ENCODE measurements around the gene SEMA4D. TPM values are rescaled to one million over a fixed set of nuclear protein-coding genes. Genes with fewer than 3 reads are reported as not detected.
"Not testable (repeated sequence)": the region's sequence is repeated elsewhere in the genome, so short reads cannot be mapped to it uniquely, and the experiment has no call there.

SEMA4D gene
- total and polyA plus RNA-seq, 5 experiments from 2014 or later = 154 to 573 (median 359) TPM

DNA sequence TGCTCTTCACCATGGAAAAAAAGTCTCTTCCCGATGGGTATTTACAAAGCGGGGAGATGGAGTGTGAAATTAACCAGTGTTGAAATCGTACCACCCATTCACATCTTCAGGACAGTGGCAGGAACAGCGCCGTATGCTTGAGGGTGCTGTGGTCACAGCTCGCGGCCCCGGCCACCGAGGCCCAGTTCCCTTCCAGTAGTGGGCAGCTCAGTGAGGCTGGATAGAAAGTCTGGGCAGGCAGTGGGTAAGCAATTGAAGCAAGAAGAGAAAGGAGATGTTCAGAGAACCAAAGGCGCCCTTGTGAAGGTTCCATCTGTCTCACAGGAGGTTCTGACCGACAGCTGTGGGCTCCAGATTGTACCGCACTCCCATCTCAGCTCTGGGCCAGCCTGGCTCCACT is 120.5 kb downstream of the SEMA4D start:
- no peak for ATAC-seq
- DNase-seq = peak in 1 of 10 donors; percentile 24
- Mint-ChIP-seq H3K36me3 (peaks cover 4 to 61% (median 28%) of the 10 kb centered on the region in 3 donors), H3K4me3 (no peak overlapping the region), H3K4me1 (peaks cover 37 to 80% (median 70%) of the 10 kb centered on the region in 4 donors), H3K27ac (peak overlapping the region in 7 of 10 donors; percentile 60 to 95 (median 73)), H3K27me3 (no peaks in the 10 kb centered on the region), H3K9me3 (no peaks in the 10 kb centered on the region)
- POLR2A ChIA-PET = interaction anchor here (0.7 to 2.0 kb wide), 2 partner anchors 8 to 367 kb away, joined by 4 to 6 read pairs; no protein-coding TSS in a partner anchor

DNA sequence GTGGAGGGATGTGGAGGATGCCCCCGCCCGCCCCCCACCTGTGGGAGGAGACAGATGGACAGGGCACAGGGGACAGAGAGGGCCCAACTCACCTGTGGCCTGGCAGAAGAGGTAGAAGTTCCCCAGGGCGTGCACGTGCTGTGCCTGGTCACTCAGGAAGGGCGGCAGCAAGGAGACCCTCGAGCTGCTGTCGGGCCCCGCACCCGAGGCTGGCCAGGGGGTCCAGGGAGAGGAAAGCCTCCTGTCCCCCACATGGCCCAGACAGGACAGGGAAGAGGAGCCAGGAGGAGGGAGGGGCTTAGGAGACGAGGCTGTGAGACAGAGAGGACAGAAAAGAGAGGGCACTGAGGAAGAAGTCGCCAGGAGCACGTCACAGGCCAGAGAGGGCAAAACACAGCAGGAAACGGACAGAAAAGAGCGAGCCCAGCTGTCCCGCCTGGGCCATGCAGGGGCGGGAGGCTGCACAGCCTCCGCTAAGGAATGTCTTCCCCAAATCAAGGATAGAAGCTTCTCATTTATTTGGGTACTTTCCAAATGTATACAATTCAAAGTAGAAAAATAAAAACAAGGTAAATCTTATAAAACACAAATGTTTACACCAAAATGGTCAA is 121.1 kb downstream of the SEMA4D start:
- no peak for ATAC-seq
- peak in 1 of 10 donors; percentile 52 for DNase-seq
- Mint-ChIP-seq H3K9me3 (no peaks in the 10 kb centered on the region), H3K4me3 (peak overlapping the region in 2 of 10 donors; percentile 24 to 54), H3K36me3 (peaks cover 4 to 55% (median 26%) of the 10 kb centered on the region in 3 donors), H3K4me1 (peaks cover 37 to 78% (median 65%) of the 10 kb centered on the region in 4 donors), H3K27me3 (no peaks in the 10 kb centered on the region), H3K27ac (peak overlapping the region in 9 of 10 donors; percentile 0 to 95 (median 69))
- POLR2A ChIA-PET = interaction anchor here (1.5 to 2.0 kb wide), 2 partner anchors 8 to 172 kb away, joined by 4 read pairs; no protein-coding TSS in a partner anchor

DNA sequence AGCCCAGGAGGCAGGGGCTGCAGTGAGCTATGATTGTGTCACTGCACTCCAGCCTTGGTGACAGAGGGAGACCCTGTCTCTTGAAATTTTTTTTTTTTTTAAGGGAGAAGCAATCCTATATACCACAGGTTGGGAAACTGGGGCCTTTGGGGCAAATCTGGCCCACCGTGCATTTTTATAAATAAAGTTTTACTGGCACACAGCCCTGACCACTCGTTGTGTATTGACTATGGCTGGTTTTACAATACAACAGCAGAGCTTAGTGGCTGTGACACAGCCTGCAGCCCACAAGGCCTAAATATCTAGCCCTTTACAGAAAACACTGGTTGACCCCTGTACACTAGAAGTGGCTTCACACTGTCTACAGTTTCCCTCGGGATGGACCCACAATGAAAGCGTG is 121.6 kb downstream of the SEMA4D start:
- H3K36me3 Mint-ChIP-seq = peaks cover 4 to 50% (median 24%) of the 10 kb centered on the region in 3 donors
- H3K9me3 Mint-ChIP-seq = no peaks in the 10 kb centered on the region
- peaks cover 33 to 73% (median 59%) of the 10 kb centered on the region in 4 donors for H3K4me1 Mint-ChIP-seq
- ATAC-seq (no peak), DNase-seq (peak in 1 of 10 donors; percentile 31)
- H3K4me3 Mint-ChIP-seq = peak overlapping the region in 1 of 10 donors; percentile 54
- POLR2A ChIA-PET = interaction anchor here (1.5 to 1.8 kb wide), 2 partner anchors 69 to 173 kb away, joined by 3 to 4 read pairs; no protein-coding TSS in a partner anchor
- peak overlapping the region in 8 of 10 donors; percentile 38 to 95 (median 80) for H3K27ac Mint-ChIP-seq
- H3K27me3 Mint-ChIP-seq = no peaks in the 10 kb centered on the region

DNA sequence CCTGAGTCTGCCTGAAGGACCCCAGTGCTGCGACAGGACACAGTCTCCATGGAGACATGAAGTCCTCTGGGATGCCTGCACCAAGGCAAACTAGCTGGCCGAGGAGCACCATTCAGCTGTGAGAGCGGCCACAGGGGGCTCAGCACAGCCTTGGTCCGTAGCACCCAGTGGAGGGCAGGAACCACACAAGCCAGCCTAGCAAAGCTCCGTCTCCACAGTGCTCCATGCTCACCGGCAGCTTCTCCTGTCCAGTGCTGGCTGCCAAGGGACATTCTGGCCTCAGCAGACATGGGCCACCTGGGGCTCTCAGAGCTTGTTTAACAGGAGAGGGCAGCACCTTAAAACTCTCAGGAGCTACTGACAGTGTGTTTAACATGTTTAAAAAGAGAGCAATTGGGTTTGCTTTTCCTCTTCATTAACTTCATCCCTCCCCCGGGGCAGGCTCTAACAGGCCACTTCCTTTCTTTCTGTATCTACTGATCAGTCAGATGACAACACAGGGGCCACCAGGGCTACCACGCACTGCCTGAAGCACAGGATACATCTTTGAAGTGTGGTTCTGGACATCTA is 122.6 kb downstream of the SEMA4D start:
- H3K4me3 Mint-ChIP-seq = peak overlapping the region in 4 of 10 donors; percentile 12 to 75 (median 24)
- H3K4me1 Mint-ChIP-seq = peaks cover 30 to 63% (median 54%) of the 10 kb centered on the region in 4 donors
- no peaks in the 10 kb centered on the region for H3K27me3 Mint-ChIP-seq
- peaks cover 4 to 39% (median 21%) of the 10 kb centered on the region in 3 donors for H3K36me3 Mint-ChIP-seq
- no peaks in the 10 kb centered on the region for H3K9me3 Mint-ChIP-seq
- POLR2A ChIA-PET = interaction anchor here (0.5 to 1.8 kb wide), 5 partner anchors 11 to 174 kb away, joined by 3 to 6 read pairs (median 4); no protein-coding TSS in a partner anchor
- DNase-seq (peak in 2 of 10 donors; percentile 29 to 60), ATAC-seq (peak in 1 of 2 donors; percentile 31)
- H3K27ac Mint-ChIP-seq = peak overlapping the region; percentile 69 to 95 (median 88)

DNA sequence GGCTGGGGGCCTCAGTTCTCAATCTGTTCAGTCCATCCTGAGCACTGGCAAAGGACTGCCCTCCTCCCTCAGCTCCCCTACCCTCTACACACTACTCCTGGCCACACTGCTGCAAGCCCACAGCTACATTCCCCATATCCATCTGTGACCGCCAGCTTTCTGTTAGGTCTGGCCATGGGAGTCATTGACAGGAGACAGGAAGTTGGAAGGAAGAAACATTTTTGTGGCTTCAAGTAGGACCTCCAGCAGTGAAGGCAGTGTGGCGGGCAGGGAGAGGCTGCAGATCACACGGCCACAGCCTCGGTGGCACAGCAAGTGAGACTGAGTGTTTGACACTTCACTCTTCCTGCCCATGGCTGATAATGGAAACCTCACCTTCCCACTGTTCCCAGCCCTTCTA is 123.7 kb downstream of the SEMA4D start:
- POLR2A ChIA-PET = interaction anchor here (1.3 to 1.8 kb wide), 2 partner anchors 10 to 71 kb away, joined by 3 to 6 read pairs; no protein-coding TSS in a partner anchor

DNA sequence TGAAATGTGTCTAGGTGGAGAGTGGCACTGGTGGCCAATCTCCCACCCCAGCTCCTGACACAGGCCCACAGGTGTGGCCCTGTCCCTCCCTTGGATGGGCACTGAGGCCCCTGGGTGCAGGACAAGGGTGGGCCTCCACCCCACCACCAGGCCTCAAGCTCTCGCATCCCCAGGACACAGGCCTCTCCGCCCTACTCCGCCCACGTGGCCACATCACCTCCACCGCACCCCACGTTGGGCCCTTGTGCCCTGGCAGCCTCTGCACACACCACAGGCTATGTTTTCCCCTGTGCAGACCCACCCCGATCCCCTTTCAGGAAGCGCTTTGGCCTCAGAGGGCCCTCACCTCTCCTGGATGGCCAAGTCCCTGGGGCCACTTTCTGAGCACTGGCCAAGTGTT is 124.9 kb downstream of the SEMA4D start:
- Mint-ChIP-seq H3K27me3 (no peaks in the 10 kb centered on the region), H3K4me1 (peaks cover 26 to 55% (median 47%) of the 10 kb centered on the region in 4 donors), H3K4me3 (peak overlapping the region in 4 of 10 donors; percentile 7 to 54 (median 18)), H3K27ac (peak overlapping the region; percentile 57 to 95 (median 82)), H3K36me3 (peaks cover 4 to 16% (median 8%) of the 10 kb centered on the region in 3 donors), H3K9me3 (peaks cover 0 to 1% (median 0%) of the 10 kb centered on the region in 9 donors)
- DNase-seq (no peak), ATAC-seq (peak; percentile 9 to 10)
- POLR2A ChIA-PET = interaction anchor here (0.7 to 1.4 kb wide), 6 partner anchors 9 to 160 kb away, joined by 3 to 4 read pairs (median 4); no protein-coding TSS in a partner anchor

More for the DNA sequence above, 123.7 kb downstream of the SEMA4D start:
- Mint-ChIP-seq H3K9me3 (no peaks in the 10 kb centered on the region), H3K27ac (peak overlapping the region; percentile 68 to 95 (median 80)), H3K27me3 (no peaks in the 10 kb centered on the region), H3K4me1 (peaks cover 26 to 52% (median 47%) of the 10 kb centered on the region in 4 donors), H3K36me3 (peaks cover 4 to 28% (median 17%) of the 10 kb centered on the region in 3 donors), H3K4me3 (peak overlapping the region in 2 of 10 donors; percentile 14 to 30)
- ATAC-seq (no peak), DNase-seq (peak in 1 of 10 donors; percentile 47)

DNA sequence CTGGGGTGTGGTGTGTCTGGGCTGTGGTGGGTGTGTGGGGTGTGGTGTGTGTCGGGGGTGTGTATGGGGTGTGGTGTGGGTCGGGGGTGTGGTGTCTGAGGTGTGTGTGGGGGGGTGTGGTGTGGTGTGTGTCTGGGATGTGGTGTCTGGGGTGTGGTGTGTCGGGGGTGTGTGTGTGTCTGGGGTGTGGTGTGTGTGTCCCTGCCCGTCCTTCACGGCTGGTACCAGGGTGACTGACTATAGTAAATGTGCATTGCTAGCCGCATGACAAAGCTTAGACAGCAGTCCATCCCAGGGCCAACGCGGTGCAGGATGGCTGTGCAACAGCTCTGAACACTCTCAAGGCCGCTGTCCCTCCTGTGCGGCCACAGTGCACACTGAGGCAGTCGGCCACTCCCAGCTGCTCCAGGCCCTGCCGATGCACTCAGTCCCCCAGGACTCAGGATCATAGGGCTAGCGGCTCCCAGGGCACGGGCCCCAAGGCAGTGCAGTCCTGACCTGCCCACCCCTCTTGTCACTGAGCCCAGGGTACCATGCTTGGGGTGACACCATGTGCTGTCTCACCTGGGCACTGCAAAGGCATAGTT is 125.6 kb downstream of the SEMA4D start:
- Mint-ChIP-seq H3K4me3 (peak overlapping the region in 2 of 10 donors; percentile 22 to 54), H3K27ac (peak overlapping the region; percentile 53 to 95 (median 80)), H3K9me3 (peaks cover 0 to 2% (median 0%) of the 10 kb centered on the region in 9 donors), H3K36me3 (peaks cover 3 to 10% (median 4%) of the 10 kb centered on the region in 3 donors), H3K27me3 (no peaks in the 10 kb centered on the region), H3K4me1 (peaks cover 26 to 55% (median 45%) of the 10 kb centered on the region in 4 donors)
- ATAC-seq (peak; percentile 66 to 69), DNase-seq (peak in 9 of 10 donors; percentile 19 to 83 (median 51))
- POLR2A ChIA-PET = interaction anchor here (0.6 to 1.4 kb wide), 6 partner anchors 12 to 184 kb away, joined by 3 to 4 read pairs (median 3); no protein-coding TSS in a partner anchor

DNA sequence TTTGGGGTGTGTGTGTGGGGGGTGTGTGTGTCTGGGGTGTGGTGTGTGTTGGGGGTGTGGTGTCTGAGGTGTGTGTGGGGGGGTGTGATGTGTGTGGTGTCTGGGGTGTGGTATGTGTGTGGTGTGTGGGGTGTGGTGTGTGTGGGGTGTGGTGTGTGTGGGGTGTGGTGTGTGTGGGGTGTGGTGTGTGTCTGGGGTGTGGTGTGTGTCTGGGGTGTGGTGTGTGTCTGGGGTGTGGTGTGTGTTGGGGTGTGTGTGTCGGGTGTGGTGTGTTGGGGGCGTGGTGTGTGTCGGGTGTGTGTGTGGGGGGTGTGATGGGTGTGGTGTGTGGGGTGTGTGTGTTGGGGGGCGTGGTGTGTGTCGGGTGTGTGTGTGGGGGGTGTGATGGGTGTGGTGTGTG is 126.1 kb downstream of the SEMA4D start:
- POLR2A ChIA-PET = interaction anchor here (0.6 to 0.9 kb wide), 2 partner anchors 151 to 184 kb away, joined by 3 read pairs; no protein-coding TSS in a partner anchor
- H3K9me3 Mint-ChIP-seq, H3K4me3 Mint-ChIP-seq, H3K36me3 Mint-ChIP-seq, ATAC-seq, H3K27me3 Mint-ChIP-seq: not testable (repeated sequence)
- peaks cover 24 to 51% (median 43%) of the 10 kb centered on the region in 4 donors for H3K4me1 Mint-ChIP-seq
- peak overlapping the region in 1 of 10 donors; percentile 95 for H3K27ac Mint-ChIP-seq
- peak in 1 of 10 donors; percentile 67 for DNase-seq

DNA sequence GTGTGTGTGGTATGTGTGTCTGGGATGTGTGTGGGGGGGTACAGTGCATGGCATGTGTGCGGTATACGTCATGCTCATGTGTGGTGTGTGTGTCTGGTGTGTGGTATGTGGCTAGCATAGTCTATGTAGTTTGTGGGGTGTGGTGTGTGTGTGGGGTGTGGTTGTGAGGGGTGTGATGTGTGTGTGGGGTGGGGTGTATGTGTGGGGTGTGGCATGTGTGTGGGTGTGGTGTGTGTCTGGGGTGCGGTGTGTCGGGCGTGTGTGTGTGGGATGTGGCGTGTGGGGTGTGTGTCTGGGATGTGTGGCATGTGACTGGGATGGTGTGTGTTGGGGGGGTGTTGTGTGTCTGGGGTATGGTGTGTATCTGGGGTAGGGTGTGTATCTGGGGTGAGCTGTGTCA is 127.3 kb downstream of the SEMA4D start:
- Mint-ChIP-seq H3K9me3 (peaks cover 0 to 2% (median 0%) of the 10 kb centered on the region in 9 donors), H3K4me1 (peaks cover 17 to 44% (median 35%) of the 10 kb centered on the region in 4 donors), H3K36me3 (no peaks in the 10 kb centered on the region), H3K4me3 (no peak overlapping the region), H3K27ac (no peak overlapping the region), H3K27me3 (no peaks in the 10 kb centered on the region)
- no peak for DNase-seq
- no peak for ATAC-seq
- POLR2A ChIA-PET = no interaction called here

DNA sequence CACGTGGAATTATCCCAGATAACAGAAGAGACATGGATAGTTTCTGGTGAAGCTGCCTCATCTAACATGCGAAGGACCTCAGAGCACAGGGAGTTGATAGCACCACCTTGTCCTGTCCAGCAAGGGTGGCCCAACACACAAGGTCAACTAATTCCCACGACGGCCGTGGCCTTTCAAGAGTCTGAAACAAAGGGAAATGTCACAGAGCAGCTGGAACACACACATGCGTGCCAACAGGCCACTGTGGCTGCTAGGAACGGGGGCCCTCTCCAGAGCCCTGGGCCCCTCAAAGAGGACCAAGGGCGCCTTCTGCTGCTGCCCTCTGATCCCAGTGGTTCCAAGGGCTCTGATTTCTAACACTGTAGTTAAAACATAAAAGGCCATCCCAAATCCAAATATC is 128.9 kb downstream of the SEMA4D start:
- DNase-seq = peak in 1 of 10 donors; percentile 11
- Mint-ChIP-seq H3K4me3 (peak overlapping the region in 1 of 10 donors; percentile 7), H3K27ac (peak overlapping the region in 4 of 10 donors; percentile 25 to 85 (median 63)), H3K4me1 (peaks cover 12 to 37% (median 24%) of the 10 kb centered on the region in 4 donors), H3K27me3 (no peaks in the 10 kb centered on the region), H3K36me3 (no peaks in the 10 kb centered on the region), H3K9me3 (peaks cover 0 to 2% (median 0%) of the 10 kb centered on the region in 9 donors)
- ATAC-seq = no peak
- POLR2A ChIA-PET = interaction anchor here (0.9 to 1.1 kb wide), 2 partner anchors 9 to 40 kb away, joined by 3 to 4 read pairs; no protein-coding TSS in a partner anchor

DNA sequence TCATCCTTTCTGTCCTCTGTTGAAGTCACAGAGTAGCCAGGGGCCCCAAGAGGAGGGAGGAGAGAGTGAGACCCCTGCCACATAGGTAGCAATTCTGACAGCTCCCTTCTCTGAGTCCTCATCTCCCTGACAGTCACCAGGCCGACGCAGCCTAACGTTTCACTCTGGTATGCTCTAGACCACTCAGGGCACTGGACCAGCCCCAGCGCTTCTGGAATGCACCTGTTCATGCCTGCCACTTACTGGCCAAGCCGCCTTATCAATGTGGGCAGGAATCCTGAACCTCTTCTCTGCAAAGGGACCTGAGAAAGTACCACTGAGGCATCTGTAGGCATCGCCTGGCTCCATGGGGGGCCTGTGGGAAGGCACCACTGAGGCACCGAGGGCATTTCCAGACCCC is 129.4 kb downstream of the SEMA4D start:
- POLR2A ChIA-PET = interaction anchor here (1.1 kb wide), 1 partner anchor 9 kb away, joined by 4 read pairs; no protein-coding TSS in a partner anchor
- Mint-ChIP-seq H3K4me3 (peak overlapping the region in 1 of 10 donors; percentile 7), H3K4me1 (peaks cover 10 to 34% (median 20%) of the 10 kb centered on the region in 4 donors), H3K36me3 (no peaks in the 10 kb centered on the region), H3K9me3 (peaks cover 0 to 2% (median 0%) of the 10 kb centered on the region in 9 donors), H3K27ac (peak overlapping the region in 7 of 10 donors; percentile 52 to 87 (median 71)), H3K27me3 (no peaks in the 10 kb centered on the region)
- DNase-seq = peak in 1 of 10 donors; percentile 46
- no peak for ATAC-seq
